ENCODE measurements around the gene ABHD4.
A peak's percentile ranks its signal among the peaks of the same experiment; 100 is the strongest.
"Not testable (repeated sequence)": the region's sequence is repeated elsewhere in the genome, so short reads cannot be mapped to it uniquely, and the experiment has no call there.

The ABHD4 gene

DNA sequence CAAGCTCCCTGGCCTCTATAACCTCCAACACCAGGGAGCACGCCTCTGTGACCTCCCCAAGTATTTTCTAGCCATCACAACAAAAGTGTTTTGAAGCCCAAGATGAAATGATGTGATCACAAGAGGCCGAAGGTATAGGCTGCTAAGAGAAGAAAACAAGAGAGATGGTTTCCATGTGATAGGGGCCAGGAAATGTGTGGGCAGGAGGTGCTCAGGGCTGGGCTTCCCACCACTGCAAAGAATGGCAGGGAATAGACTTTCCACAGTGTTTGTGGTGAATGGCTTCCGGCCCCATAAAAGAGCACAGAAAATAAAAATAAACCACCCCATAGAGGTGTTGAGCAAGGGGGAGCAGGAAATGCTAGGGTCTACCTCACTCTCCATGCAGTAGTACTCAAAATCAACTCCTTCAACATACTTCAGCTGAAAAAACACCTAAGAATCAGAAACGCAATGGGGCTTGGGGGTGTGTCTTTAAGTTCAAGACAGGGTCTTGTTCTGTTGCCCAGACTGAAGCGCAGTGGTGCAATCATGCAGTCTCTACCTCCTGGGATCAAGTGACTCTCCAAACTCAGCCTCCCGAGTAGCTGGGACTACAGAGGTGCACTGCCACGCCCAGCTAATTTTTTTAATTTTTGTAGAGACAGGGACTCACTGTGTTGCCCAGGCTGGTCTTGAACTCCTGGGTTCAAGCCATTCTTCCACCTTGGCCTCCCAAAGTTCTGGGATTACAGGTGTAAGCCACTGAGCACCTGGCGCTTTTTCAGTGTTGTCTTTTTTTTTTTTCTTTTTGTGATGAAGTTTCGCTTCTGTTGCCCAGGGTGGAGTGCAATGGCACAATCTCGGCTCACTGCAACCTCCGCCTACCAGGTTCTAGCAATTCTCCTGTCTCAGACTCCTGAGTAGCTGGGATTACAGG lies 36.2 kb upstream of the ABHD4 start:
- DNase-seq, result no peak

DNA sequence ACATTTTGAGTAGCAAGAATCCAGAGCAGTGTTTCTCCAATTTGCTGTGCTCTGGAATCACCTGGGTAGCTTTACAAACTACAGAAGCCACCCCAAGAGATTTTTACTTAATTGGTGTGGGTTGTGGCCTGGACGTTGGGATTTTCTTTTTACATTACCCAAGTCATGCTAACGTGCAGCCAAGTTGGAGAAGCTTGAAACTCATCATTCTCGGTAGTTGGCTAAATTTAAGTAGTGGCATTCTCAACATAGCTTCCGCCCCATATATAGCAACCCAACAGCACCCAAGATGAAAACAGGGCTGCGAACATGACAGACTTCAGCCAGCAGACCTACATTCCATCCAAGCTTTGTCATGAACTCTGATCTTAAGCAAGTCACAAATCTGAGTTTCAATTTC lies 34.1 kb upstream of the ABHD4 start:
- DNase-seq, result no peak

DNA sequence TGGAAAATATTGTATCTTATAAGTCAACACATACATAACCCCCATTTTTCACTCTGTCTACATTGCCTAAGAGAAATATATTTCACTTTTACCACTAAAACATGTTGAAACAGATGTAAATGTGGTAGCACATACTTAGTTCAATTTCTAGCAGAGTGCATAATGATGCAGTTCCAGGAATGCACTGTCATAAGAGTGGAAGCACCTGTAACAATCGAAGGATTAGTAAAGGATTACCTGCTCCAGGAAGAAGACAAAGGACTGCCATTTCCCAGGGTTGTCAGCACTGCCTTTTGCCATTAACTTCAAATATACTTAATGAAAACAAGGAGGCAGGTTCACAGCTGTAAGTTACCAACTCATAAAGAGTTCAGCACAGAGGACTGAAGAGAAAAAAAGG lies 33.6 kb upstream of the ABHD4 start:
- DNase-seq, result no peak

DNA sequence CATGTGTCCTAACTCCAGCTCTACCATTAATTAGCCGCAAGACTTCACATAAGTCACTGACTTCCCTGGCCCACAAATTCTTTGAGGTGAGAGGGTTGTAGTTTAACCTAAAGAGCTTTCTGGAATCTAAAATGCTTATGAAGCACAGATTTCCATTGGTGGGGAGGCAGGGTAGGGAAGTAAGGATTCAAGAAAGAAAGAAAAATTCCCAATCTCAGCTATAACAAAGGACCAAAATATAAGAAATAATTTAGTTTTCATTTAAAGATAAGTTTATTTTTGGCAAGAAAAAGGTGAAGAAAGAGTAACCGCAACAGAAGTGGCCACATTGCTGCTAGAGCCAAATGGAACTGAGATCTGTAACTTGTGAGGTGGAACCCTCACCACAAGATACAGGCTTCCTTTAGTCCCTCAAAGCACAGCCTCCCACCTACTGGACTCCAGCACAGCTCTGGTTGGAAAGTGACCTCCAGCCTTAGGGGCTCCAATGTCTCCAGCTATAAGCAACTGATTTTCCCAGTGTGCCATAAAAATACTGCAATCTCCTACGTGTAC lies 32.6 kb upstream of the ABHD4 start:
- DNase-seq, result no peak

- not testable (repeated sequence) for DNase-seq
Measured at GRCh38 chr14:22566266-22566665, 31.8 kb upstream of the ABHD4 start.

GRCh38 chr14:22566845-22567244 lies 31.3 kb upstream of the ABHD4 start:
- no peak for DNase-seq

- no peak for DNase-seq
Measured at GRCh38 chr14:22567437-22567836, 30.7 kb upstream of the ABHD4 start.

DNA sequence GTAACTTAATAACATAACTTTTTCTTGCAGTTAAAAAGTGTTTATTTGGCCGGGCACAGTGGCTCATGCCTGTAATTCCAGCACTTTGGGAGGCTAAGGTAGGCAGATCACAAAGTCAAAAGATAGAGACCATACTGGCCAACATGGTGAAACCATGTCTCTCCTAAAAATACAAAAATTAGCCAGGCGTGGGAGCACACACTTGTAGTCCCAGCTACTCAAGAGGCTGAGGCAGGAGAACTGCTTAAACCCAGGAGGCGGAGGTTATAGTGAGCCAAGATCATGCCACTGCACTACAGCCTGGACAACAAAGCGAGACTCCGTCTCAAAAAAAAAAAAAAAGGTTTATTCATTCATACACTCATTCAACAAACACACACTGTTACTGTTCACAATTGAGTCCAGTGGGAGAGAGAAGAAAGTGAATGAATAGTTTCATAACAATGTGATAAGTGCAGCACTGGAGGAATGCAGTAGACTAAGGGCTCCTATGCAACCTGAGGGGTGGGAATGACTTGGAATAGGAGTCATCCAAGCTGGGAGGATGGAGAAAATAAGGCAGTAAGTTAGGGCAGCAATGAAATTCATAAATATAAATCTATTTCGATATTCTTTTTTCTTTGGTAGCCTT lies 28.9 kb upstream of the ABHD4 start:
- no peak for DNase-seq

GRCh38 chr14:22569737-22570131 lies 28.4 kb upstream of the ABHD4 start:
- no peak for DNase-seq

GRCh38 chr14:22570132-22570949 lies 27.8 kb upstream of the ABHD4 start:
- peak; percentile 82 for DNase-seq

DNA sequence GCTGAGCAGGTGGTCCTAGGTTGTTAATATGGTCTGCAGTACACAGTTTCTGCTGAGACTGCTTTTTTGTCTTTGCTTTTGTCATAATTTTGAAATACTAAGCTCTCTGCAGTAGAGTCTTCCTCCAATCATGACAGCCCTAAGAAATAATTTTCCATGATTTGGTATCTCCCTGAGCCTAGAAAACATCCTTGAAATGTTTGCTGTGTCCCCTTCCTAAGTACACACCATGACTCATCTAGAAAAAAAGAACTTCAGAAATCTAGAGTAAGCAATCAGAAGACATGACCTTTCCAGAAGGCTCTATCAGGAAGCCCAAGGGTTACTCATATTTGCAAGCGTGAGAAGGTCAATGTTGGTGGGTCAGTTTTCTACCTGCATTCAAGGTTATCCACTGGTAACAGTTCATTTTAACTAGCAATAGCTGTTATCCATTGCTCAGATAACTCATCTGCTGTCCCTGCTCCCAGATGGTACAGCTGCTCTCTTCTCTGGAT lies 25.5 kb upstream of the ABHD4 start:
- DNase-seq, result no peak

- DNase-seq, result no peak
Measured at GRCh38 chr14:22573804-22574203, 24.3 kb upstream of the ABHD4 start.

DNA sequence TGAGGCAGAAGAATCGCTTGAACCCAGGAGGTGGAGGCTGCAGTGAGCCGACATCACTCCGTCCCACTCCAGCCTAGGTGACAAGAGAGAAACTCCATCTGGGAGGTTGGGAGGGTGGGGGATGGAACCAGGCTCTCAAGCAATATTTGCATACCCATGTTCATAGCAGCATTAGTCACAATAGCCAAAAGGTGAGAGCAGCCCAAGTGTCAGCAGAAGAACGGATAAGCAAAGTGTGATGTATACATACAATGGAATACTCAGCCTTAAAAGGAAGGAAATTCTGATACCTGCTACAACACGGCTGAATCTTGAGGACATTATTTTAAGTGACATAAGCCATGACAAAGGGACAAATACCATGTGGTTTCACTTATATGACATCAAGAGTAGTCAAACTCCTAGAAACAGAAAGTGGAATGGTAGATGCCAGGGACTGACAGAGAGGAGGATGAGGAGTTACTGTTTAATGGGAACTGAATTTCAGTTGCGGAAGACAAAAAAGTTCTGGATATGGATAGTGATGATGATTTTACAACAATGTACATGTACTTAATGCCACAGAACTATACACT lies 20.7 kb upstream of the ABHD4 start:
- DNase-seq, result no peak

DNA sequence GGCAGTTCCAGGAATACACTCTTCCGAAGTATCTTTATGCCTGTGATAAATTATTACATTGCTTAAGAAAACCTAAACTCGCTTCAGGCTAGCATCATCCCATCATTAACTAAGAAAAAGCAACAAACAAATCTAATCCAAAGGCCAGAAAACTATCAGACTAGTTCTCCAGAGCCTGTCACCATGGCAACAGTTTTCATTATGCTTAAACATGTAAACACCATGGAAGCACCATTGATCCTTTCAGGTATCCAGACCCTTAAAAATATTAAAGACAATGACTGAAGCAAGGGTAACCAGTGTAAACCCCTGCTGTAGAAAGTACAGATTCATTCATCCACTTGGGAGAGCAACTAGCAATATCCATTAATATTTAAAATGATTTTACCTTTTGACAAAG lies 18.9 kb upstream of the ABHD4 start:
- no peak for DNase-seq

- no peak for DNase-seq
Measured at GRCh38 chr14:22579881-22580280, 18.2 kb upstream of the ABHD4 start.

DNA sequence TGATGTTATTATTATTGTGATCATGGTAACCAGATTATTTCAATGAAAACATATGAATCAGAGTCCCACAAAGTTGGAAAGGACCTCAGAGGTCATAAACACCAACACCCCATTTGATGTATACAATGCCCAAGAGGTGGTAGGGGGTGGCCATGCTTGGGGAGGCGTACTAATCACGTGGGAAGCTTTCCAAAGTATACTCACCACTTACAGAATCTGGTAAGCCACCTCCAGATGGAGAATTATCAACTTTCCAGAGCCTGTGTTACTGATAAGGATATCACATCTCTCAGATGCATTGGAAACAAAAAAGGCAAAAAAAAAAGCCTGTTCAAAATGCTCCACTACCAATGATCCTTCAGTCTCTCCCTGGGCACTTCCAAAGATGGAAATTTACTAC lies 17.5 kb upstream of the ABHD4 start:
- DNase-seq, result no peak

DNA sequence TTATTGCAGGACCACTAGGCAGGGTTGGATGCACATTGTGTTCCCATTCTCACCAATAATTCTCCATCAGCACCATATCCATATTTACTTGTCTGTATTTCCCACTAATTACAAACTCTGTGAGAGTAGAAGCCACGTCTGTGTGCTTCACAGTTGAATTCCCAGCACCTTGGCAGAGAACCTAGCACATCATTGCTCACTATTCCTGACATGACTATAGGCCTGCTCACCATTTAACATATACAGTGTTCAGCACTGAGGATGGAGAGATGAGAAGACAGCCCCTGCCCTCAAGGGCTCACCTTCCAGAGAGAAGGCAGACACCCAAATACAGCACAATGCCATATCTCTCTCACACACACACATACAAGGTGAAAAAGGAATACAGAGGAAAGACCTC lies 14.1 kb upstream of the ABHD4 start:
- no peak for DNase-seq

DNA sequence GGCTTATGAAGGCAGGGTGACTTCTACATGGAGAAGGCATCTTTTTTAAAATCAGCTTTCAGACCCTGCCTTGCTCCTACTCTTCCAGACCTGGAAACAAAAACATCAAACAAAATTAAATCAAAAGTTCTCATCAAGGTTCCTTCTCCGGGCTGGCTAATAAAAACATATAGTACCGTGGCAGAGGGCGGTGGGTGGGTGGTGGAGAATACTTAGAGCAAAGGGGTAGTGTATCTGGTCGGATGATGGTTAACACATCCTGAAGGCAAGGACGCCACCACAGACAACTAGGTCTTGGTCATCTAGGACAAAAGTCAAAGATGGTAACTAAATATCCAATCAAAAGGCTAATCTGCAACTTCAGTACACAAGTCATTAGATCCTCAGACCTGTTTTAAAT lies 10.9 kb upstream of the ABHD4 start:
- no peak for DNase-seq

- not testable (repeated sequence) for DNase-seq
Measured at GRCh38 chr14:22587677-22588422, 10.2 kb upstream of the ABHD4 start.

GRCh38 chr14:22588526-22589095 lies 9.5 kb upstream of the ABHD4 start:
- DNase-seq, result no peak

DNA sequence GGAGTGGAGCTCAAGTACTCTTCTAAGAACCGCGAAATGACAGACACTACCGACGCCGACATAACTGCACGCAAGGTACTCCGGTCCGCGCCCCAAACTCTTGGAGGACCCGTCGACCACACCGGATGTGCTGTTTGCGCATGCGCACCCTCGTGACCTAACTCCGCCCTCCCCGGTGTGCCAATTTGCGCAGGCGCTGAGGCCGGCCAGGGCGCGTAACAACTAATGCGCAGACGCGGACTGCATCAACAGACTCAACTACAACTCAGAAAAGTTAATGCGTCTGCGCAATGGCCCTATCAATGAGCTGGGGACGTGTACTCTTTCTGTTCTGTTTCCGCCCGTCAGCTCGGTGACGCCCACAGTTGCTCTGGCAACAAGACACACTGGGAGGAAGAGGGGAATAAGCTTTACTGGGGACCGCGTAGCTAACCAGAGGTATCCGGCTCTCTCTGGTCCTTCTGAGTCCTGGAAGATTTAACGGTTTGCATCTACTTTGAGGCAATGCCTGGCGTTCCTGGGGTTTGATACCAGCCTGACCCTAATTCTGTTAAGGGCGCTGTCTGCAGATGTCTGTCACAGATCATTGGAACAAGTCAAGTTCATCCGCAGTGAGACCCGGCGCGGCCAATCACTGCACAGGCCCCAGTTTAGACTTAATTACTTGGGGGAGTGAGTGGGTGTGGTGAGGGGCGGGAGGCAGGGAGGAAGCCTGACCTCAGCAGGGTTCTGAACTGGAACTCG lies 8.8 kb upstream of the ABHD4 start, which contains the start of gene DAD1:
DAD1 (minus strand) TSS at position 129 of the 744 bp plus-strand sequence; CDS start at position 62, 67 bp downstream.
- peak; percentile 99 for DNase-seq

All from right hindlimb (tissue), 1 donor.